Activated CD4-positive, CD25-positive, alpha-beta regulatory T cell treated with anti-CD3 and anti-CD28 coated beads, Interleukin-2, amount 50 U/mL, for 24 hours (primary cell): ENCODE results near the gene PAWR.
"Not testable (repeated sequence)": the region's sequence is repeated elsewhere in the genome, so short reads cannot be mapped to it uniquely, and the experiment has no call there.

ENCODE experiments used
- ATAC-seq, 2 donors: fragments of 150-1000 bp; cut with Tn5 transposase; one replicate each; pipeline ENCODE4 v1.10.0; 2021; ENCODE audit warnings: mild to moderate bottlenecking in 1 of 2, moderate library complexity in 1 of 2

PAWR gene

DNA sequence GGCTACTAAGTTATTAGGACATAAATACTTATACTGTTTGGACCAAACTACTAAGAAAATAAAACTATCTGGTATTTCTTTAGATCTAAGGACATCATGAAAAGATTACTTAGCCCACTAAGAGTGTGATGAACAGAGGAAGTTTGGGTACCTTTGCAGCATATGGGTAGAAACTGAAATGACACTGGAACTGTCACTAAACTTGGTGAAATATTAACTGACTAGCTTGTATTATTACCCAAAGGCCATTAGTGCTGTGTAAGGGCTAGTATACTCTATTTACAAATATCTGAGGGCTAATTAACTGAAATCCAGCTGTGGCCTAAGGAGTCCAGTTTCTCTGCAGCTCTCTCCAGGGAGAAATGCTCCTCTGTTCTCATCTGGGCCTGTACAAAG is 45.5 kb downstream of the PAWR start:
- no peak for ATAC-seq

DNA sequence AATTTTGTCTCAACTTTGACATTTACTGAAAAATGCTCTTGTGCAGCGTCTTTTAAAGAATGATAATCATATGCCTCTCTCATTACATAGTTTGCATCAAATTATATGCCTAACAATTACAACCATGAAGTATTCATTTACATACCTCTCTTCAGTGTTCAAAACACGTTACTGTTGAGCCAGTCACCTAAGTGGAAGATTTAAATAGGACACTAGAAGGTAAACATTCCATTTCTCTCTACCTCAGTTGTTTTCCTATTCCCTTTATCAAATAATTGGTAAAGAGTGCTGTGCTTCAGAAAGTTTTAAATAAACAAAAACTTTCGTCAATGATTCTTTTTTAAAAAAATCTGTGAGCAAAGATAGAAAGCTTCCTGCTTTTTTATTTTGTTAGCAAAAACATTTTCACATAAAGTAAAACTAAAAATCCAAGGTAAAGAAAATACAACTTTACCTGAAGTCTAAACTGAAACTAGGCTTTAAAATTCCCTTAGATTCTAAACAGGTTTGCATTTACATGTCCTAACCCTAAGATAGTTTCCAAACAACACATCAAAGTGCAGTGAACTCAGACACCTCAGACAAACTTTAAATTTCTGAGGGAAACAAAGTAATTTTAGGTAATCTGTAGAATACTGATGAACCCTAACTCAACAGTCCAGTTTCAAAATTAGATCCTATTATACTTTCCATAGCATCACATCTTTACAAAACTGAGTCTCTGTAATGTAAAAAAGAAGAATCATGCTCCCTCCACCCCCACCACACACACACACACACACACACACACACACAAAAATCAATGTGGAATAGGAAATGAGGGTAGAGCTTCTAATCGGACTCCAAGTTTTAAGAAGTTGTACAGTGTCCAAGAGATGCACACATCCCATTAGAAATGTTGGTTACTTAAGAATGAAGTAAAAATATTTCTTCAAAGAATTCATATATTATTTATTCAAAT is 46.2 kb downstream of the PAWR start:
- ATAC-seq, result no peak

DNA sequence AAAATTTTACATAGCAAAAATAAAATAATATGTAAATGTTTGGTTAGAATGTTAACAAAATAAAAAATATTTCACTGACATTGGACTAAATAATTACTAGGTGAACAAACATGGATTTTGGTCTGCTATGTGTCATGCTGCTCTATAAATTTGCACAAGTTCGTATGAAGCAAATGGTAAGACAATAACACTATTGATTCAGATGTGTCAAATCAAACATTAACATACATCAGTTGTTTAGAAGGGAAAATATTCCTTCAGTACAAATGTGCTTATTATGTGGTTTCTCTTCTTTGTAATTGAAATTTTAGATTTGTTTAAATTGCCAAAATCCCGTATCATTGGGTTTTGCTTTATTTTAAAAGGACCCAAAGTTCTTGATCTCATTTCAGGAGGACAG is 46.9 kb downstream of the PAWR start:
- ATAC-seq, result no peak

DNA sequence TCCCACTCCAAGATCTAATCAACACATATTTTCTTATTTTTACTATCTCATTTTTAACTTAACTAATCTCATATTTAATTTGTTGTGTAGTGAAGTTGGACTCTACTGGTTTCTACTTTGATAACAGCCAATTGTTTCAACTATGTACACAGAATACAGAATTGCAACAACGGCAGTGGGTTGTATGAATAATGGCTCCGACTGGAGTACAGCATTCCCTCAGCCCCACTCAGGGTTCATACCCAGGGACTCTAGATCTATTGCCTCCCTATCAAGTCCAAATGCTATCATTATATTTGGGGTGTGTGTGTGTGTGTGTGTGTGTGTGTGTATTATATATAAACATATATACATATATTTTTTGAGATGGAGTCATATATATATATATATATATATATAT is 52.3 kb downstream of the PAWR start:
- no peak for ATAC-seq

DNA sequence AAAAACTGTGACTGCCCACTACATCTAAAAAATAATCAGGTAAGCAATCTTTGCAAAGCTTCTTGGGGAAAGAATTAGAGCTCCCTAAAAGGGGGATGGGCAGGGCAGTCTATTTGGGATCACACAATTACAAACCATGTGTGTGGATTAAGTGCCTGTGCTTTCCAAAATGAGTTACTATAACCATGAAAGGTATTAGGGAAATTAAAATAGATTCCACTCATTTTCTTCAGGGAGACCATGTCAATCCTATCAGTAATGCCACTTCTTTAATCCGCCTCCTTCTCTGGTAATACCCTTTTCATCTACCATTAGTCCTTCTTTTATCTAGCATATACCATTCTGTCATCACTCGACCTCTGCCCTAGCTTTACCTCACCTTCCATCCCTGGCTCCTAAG is 53.7 kb downstream of the PAWR start:
- ATAC-seq, result no peak

DNA sequence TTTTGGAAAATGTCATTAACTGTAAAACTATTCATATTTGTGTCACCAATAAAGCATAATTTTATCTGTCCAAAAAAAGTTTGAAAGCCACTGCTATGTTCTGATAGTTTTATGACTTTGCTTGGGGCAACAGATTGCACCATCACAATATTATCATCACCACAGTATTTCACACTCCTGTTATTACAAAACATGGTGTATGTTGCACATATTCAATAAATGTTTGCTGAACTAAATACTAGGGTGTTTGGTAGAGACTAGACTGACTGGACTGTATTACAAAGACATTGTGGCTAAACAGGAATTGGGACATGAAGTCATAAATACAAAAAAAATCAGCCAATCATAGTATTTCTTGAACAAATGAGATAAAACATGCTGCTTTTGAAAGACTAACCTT is 55.1 kb downstream of the PAWR start:
- ATAC-seq, result no peak

DNA sequence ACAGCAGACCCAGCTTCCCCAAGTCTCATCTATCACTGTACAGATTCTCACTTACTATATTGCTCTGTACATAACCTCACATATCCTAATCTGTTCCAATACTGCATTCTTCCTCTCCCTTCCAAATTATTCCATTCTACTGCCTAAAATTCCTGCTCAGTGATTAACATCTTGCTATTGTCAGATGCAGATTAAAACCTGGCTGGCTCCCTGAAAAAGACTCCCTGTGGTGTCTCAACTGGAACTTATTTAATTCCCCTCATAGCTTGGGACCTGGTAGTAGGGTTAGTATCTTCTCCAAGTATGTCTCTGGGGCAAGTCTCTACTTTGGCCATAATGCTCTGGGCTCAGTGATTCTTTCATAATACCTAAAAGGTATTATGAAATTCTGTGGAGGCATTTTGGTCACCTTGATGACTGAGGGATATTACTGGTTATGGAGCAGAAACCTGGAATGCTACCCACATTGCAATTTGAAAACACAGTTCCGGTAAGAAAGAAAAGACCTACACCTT is 55.8 kb downstream of the PAWR start:
- no peak for ATAC-seq

DNA sequence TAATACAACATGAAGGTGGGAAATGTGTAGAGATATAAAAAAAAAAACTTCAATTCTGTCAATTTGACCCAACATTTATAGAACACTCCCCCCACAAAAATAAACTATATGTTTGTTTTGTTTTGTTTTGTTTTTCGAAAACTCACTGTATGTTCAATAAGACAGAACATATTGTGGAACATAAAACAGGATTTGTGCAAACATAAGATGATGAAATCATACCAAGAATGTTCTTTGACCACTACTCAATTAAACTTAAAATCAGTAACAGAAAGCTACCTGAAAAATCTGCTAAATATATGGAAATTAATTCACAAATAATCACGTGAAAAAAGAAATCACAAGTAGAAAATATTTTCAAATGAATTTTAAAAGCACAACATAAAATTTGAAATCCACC is 61.2 kb downstream of the PAWR start:
- ATAC-seq, result no peak

DNA sequence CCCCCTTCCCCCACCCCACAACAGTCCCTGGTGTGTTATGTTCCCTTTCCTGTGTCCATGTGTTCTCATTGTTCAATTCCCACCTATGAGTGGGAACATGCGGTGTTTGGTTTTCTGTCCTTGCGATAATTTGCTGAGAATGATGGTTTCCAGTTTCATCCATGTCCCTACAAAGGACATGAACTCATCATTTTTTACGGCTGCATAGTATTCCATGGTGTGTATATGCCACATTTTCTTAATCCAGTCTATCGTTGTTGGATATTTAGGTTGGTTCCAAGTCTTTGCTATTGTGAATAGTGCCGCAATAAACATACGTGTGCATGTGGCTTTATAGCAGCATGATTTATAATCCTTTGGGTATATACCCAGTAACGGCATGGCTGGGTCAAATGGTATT is 64.0 kb downstream of the PAWR start:
- not testable (repeated sequence) for ATAC-seq

DNA sequence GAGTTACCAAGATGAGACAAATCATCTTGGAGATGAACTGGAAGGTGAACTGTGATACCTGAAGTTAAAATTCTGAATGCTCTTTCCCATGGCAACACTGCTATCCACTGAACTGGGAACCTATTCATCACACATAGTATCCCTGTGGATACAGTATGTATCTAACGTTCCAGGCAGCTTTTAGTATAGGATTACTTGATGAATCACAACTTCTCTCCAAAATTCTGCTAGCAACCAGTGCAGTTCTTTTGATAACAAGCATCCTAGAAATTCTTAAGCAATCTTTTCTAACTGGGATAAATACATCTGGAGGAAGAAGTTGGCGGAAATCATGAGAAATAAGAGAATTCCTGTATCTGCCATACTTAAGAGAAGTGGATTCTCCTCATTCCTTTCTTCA is 66.4 kb downstream of the PAWR start:
- no peak for ATAC-seq

DNA sequence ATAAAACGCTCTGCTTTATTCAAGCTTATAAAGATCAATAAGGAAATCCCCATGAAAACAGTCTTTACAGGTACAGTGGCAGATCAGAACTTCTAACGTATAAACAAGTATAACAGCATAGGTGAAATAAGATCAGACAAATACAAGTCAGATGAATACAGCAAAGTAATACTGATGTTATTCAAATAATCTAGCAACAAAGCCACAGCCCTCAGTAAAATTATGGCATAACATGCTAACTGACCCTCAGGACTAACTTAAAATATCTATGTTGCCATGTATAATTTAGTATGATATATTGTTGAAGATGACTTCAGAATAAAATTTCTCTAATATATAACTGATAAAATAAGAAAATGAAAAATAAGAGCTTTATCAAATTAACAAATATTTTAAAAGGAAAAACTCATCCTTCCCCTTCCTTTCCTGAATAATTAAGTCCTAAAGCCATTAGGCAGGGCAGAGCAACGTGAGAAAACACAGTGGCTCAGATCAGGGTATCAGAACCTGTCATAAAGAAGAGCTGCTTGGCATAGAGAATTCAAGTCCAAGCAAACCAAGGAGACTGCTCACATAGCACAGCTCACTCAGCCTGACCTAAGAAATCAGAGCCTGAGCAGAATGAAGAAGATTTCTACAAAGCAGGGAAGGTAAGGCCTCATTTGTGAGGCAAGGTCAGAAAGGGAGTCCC is 70.7 kb downstream of the PAWR start:
- no peak for ATAC-seq

DNA sequence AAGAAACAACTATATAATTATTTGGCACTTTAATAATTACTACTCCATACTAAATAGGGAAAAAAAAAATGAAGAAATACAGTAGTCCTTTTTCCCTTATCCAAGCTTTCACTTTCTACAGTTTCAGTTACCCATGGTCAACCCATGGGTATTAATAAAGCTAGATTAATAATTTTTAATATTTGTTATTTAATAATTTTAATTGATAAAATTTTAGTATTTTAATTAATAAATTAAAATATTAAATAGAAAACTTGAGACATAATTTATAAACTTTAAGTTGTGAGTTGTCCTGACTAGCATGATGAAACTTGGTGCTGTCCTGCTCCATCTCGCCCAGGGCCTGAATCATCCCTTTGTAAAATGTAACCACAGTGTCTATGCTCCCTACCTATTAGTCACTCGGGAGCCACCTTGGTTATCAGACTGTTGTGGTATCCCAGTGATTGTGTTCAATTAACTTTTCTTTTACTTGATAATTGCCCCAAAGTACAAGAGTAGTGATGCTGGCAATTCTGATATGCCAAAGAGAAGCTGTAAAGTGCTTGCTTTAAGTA is 71.8 kb downstream of the PAWR start:
- ATAC-seq, result no peak

DNA sequence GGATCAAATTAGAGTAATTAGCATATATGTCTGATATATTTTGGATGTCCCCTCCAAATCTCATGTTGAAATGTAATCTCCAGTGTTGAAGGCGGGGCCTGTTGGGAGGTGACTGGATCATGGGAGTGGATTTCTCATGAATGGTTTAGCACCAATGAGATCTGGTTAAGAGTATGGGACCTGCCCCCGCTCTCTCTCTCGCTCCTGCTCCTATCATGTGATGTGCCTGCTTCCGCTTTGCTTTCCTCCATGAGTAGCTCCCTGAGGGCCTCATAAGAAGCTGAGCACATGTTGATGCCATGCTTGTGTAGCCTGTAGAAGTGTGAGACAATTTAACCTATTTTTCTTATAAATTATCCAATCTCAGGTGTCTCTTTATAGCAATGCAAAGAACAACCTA is 73.1 kb downstream of the PAWR start:
- no peak for ATAC-seq

DNA sequence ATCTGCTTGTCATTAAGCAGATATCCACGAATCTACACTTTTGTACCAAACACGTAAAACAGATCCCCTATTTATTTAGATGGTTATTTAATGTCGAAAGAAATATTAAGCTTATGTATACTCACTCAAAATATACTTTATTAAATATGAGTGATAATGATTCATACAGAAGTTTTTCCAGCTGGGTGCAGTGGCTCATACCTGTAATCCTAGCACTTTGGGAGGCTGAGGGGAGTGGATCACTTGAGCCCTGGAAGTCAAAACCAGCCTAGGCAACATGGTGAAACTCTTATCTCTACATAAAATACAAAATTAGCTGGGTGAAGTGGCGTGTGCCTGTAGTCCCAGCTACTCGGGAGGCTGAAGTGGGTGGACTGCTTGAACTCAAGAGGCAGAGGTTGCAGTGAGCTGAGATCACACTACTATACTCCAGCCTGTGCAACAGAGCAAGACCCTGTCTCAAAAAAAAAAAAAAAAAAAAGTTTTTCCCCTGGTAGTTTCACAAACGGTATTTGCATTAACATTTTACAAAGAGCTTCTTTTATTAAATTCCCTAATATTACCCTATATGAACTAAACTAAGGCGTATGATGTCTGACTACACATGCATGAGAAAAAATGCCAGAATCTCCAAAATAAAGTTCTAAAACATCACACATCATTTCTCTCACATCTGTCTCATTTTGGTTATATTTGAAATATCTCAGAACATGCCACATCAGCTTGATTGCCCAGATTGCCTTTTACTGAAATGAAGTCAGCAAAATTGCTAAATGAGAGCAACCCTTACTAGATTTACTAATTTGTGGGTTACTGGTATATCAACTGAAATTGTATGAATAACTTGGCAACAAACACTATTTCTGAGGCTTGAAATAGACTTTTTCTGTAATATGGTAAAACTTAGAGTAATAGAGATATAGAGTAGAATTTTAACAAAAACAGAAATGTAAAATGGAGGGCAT is 74.9 kb downstream of the PAWR start:
- peak in 1 of 2 donors; percentile 27 for ATAC-seq

DNA sequence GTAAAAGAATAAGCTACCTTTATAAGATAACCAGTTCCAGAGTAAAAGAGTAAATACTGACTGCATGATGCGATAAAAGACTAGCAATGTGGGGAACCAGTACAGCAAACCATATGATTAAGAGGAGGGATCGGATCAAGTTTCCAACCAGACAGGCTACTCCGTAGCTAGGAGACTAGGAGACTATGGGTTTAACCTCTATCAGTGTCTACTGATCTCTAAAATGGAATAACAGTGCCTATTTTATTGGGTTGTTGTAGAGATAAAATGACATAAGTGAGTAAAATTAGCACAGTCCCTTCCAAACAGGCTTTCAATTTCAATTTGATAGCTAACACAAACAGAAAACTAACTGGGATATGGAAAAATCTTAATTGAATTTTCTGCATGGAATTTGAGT is 76.0 kb downstream of the PAWR start:
- no peak for ATAC-seq

DNA sequence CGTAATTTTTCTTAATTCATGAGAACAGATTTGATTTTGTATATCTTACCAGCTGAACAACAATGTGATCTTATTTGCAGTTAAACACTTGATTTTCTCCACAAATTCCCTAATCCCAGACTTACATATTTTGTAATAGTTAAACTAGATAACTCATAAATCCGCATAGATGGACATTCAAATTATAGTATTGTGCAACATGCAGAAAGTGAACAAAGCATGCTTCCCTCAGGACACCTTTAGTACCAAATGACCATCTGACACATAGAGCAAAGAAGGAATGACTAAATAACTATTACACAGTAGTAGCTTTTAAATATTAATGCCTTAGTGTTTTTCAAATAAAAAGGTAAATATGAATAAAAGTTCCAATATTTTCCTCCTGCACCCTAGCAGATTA is 88.9 kb downstream of the PAWR start:
- ATAC-seq, result no peak

DNA sequence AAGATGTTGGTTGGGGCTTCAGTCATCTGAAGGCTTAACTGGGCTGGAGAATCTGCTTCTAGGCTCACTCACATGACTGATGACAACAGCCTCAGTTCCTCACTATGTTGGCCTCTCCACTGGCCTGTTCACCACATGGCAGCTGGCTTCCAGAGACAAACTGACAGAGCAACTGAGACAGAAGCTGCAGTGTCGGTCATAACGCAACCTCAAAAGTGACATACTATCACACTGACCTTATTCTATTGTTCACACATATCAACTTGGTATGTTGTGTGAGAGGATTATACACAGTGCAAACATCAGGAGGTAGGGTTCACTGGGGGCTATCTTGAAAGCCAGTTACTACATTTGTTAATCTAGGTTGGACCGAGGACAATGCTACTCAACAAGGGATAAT is 92.9 kb downstream of the PAWR start:
- ATAC-seq, result no peak

DNA sequence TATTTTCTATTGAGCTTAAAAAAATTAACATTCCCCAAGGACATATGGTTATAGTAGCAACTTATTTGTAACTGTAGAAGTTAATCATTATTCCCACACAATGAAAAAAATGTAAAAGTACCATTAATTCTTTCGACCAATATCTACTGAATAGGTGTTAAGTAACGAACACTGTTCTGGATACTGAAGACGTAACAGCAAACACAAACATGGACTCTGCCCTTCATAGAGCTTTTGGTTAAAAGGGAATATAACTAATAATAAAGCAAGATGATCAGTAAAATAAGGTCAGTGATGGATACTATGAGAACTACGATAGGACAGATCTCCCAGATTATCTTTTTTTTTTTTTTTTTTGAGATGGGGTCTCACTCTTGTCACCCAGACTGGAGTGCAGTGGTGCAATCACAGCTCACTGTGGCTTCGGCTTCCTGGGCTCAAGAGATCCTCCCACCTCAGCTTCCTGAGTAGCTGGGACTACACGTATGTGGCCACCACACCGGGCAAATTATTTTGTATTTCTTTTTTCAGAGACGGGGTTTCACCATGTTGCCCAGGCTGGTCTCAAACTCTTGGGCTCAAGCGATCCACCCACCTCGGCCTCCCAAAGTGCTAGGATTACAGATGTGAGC is 93.9 kb downstream of the PAWR start:
- ATAC-seq, result no peak

DNA sequence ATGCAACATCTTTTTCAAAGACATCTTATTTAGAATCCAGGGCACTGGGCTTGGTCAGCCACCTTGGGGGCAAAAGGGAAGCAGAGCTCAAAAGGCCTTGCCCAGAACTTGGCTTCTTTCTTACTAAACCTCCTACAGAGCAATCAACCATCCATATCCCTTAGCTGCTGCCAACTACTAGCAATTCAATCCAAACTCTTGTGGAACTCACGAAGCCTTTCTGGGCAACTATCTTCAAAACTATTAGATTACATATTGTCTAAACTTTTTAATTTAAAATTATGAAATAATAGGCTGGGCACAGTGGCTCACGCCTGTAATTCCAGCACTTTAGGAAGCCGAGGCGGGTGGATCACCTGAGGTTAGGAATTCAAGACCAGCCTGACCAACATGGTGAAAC is 95.5 kb downstream of the PAWR start:
- ATAC-seq, result no peak

DNA sequence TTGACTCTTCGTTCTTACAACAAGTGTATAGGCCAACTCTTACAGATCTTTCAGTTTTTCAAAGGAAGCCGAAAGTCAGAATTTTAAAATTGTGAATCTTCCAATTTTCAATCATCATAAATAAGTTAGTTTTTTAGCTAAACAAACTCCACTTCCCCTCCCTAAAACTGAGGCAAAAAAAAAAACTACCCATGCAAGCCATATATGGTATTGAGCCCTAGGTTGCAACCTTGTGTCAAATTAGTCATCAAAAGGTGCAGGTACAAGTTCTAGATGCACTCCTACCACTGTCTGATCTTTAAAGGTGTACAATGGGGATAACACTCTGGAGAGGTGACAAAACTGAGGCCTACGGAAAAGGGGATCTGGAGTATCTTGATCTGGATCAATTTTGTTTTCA is 97.9 kb downstream of the PAWR start:
- ATAC-seq, result no peak

DNA sequence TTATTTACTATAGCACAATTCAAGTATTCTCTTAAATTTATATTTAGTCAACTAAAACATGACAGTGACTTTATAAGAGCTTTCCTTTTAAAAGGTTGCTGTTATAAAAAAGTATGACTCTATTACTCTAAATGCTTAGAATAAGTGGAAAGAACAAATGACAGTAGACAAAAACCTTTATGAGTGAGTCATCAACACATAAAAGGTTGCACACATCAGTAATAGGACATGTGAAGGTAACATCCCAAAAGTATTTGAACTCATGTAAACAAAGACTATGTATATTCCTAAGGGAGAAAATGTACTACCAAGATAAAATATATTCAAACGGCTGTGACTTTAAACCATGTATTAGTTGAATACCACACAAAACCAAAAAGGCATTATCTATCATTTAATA is 98.8 kb downstream of the PAWR start:
- no peak for ATAC-seq

DNA sequence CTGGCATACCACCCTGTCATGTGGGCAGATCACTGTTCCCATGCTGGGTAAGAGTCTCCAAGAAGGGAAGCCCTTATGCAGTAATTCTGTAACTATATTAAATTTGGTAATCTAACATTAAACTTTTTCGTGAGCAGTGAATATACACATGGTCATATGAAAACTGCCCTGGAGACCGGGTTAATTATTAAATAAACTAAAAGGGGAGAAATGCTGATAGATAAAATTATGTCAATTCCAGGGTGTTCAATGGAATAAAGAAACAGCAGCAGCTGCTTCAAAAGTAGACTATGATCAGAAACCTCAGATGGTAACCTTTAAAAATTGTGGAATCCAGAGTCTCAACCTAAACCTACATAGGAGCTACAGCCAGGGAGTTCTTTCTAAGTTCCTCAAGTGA is 100.0 kb downstream of the PAWR start:
- ATAC-seq, result no peak
